ENCODE measurements around the gene S100A5. TPM values are rescaled to one million over a fixed set of nuclear protein-coding genes. Genes with fewer than 3 reads are reported as not detected.

S100A5 gene
- total RNA-seq, 2 donors from 2014 or later = not detected

- Histone ChIP-seq H3K36me3 (no peaks in the 10 kb centered on the region), H3K4me1 (peaks cover 0 to 62% of the 10 kb centered on the region in 2 donors), H3K4me3 (no peak overlapping the region), H3K27me3 (no peaks in the 10 kb centered on the region), H3K27ac (no peak overlapping the region), H3K9me3 (no peaks in the 10 kb centered on the region)
- no peak for DNase-seq (ENCODE audit: low spot score)
- no peak for TF ChIP-seq CTCF (IDR thresholded peaks at IDR 0.05)
These were observed 10.2 kb upstream of the S100A5 start for GRCh38 chr1:153550827-153551500.

- Histone ChIP-seq H3K4me3 (no peak overlapping the region), H3K4me1 (peaks cover 0 to 68% of the 10 kb centered on the region in 2 donors), H3K27me3 (no peaks in the 10 kb centered on the region), H3K27ac (peak overlapping the region in 1 of 2 donors; percentile 52), H3K9me3 (no peaks in the 10 kb centered on the region), H3K36me3 (no peaks in the 10 kb centered on the region)
- no peak for TF ChIP-seq CTCF (IDR thresholded peaks at IDR 0.05)
- DNase-seq (ENCODE audit: low spot score) = no peak
These were observed 9.6 kb upstream of the S100A5 start for GRCh38 chr1:153550398-153550758.

GRCh38 chr1:153549741-153550397 lies 9.1 kb upstream of the S100A5 start:
- TF ChIP-seq CTCF (IDR thresholded peaks at IDR 0.05) = no peak
- H3K4me1 ChIP-seq = peaks cover 0 to 73% of the 10 kb centered on the region in 2 donors
- no peak for DNase-seq (ENCODE audit: low spot score)

GRCh38 chr1:153548722-153549688 lies 8.3 kb upstream of the S100A5 start, which contains the start of gene S100A3:
S100A3 (minus strand) TSS chr1:153549258; CDS start chr1:153548485, 773 bp downstream.
- DNase-seq (ENCODE audit: low spot score) = peak; percentile 92
- H3K27ac ChIP-seq = peak within 1 kb of the TSS; percentile 52 to 70
- no peaks in the 10 kb centered on the region for H3K36me3 ChIP-seq
- TF ChIP-seq CTCF (IDR thresholded peaks at IDR 0.05) = no peak
- H3K4me1 ChIP-seq = peaks cover 0 to 76% of the 10 kb centered on the region in 2 donors
- no peaks in the 10 kb centered on the region for H3K27me3 ChIP-seq
- H3K9me3 ChIP-seq = no peaks in the 10 kb centered on the region
- no peak within 1 kb of the TSS for H3K4me3 ChIP-seq

More at GRCh38 chr1:153549741-153550397, 9.1 kb upstream of the S100A5 start:
- Histone ChIP-seq H3K4me3 (no peak overlapping the region), H3K9me3 (no peaks in the 10 kb centered on the region), H3K27me3 (no peaks in the 10 kb centered on the region), H3K27ac (peak overlapping the region; percentile 52 to 70), H3K36me3 (no peaks in the 10 kb centered on the region)

Measured in right atrium auricular region (tissue), 2 donors.